Kasumi-1 (cell line): ENCODE measurements around the gene ACVR1B.

ENCODE experiments used
- DNase-seq, 2 experiments: peaks; one replicate each; lab custom pipeline; 2025; lab: John Stamatoyannopoulos, UW

The ACVR1B gene

GRCh38 chr12:52004042-52004648 lies 52.6 kb downstream of the ACVR1B start:
- peak in 1 of 2 experiments; percentile 32 for DNase-seq

- no peak for DNase-seq
Measured at GRCh38 chr12:52005218-52005902, 53.9 kb downstream of the ACVR1B start.

- DNase-seq = peak; percentile 75 to 79
Measured at GRCh38 chr12:52005903-52006703, 54.6 kb downstream of the ACVR1B start.

GRCh38 chr12:52006726-52007157 lies 55.2 kb downstream of the ACVR1B start, which contains the start of gene TAMALIN:
Gene TAMALIN, plus strand, starts transcription at chr12:52006946. Its CDS starts 74 bp downstream, at chr12:52007020.
- DNase-seq = peak in 1 of 2 experiments; percentile 20

GRCh38 chr12:52007158-52007921 lies 55.8 kb downstream of the ACVR1B start:
- no peak for DNase-seq

GRCh38 chr12:52007982-52008510 lies 56.5 kb downstream of the ACVR1B start:
- no peak for DNase-seq

- DNase-seq = no peak
Measured at GRCh38 chr12:52009081-52009751, 57.7 kb downstream of the ACVR1B start.

GRCh38 chr12:52010152-52010622 lies 58.7 kb downstream of the ACVR1B start:
- no peak for DNase-seq

- no peak for DNase-seq
Measured at GRCh38 chr12:52010692-52011601, 59.4 kb downstream of the ACVR1B start.

- DNase-seq = no peak
Measured at GRCh38 chr12:52011602-52012214, 60.2 kb downstream of the ACVR1B start.

- no peak for DNase-seq
Measured at GRCh38 chr12:52013626-52014310, 62.3 kb downstream of the ACVR1B start.

- no peak for DNase-seq
Measured at GRCh38 chr12:52014567-52015530, 63.4 kb downstream of the ACVR1B start.

- DNase-seq = no peak
Measured at GRCh38 chr12:52015532-52016041, 64.1 kb downstream of the ACVR1B start.

- no peak for DNase-seq
Measured at GRCh38 chr12:52018433-52019112, 67.1 kb downstream of the ACVR1B start.

- no peak for DNase-seq
Measured at GRCh38 chr12:52019113-52019770, 67.7 kb downstream of the ACVR1B start.
